Epithelial cell of proximal tubule (primary cell): ENCODE measurements around the gene MYOM3. TPM values are rescaled to one million over a fixed set of nuclear protein-coding genes. Genes with fewer than 3 reads are reported as not detected.
A peak's percentile ranks its signal among the peaks of the same experiment; 100 is the strongest.

ENCODE experiments used
- DNase-seq: peaks from one replicate; pipeline ENCODE4 v3.0.0-alpha.2; 2011; ENCODE audit warnings: low read depth
- H3K4me3 ChIP-seq: 2 replicates; pipeline ENCODE4 v1.5.1; 2011; ENCODE audit warnings: low read depth, mild to moderate bottlenecking, low read length
- total RNA-seq: library from RNA; depleted of rRNA; stranded (reverse); fragments of >200 nt; gene quantifications from 2 replicates; pipeline ENCODE4 v1.2.3, GENCODE V29; 2015
- TF ChIP-seq, protein P1 (sequence below): conservative IDR thresholded peaks from 2 replicates; pipeline ENCODE4 v1.5.1; 2012; ENCODE audit warnings: low read depth, mild to moderate bottlenecking, low read length

The MYOM3 gene
- total RNA-seq, 1 donor from 2014 or later, result 2.2 TPM

DNA sequence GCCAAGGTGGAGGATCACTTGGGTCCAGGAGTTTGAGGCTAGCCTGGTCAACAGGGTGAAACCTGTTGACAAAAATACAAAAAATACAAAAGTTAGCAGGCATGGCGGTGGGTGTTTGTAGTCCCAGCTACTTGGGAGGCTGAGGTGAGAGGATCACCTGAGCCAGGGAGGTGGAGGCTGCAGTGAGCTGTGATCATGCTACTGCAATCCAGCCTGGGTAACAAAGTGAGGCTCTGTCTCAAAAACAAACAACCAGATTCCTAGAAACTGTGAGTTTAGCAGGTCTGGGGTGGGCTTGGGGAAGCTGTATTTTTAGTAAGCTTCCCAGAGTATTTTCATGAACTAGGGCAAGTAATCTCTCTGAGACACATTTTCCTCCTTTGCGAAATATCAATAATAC, 5.2 kb upstream of the MYOM3 start:
- DNase-seq, result no peak
- H3K4me3 ChIP-seq, result no peak overlapping the region
- TF ChIP-seq, protein P1, sequence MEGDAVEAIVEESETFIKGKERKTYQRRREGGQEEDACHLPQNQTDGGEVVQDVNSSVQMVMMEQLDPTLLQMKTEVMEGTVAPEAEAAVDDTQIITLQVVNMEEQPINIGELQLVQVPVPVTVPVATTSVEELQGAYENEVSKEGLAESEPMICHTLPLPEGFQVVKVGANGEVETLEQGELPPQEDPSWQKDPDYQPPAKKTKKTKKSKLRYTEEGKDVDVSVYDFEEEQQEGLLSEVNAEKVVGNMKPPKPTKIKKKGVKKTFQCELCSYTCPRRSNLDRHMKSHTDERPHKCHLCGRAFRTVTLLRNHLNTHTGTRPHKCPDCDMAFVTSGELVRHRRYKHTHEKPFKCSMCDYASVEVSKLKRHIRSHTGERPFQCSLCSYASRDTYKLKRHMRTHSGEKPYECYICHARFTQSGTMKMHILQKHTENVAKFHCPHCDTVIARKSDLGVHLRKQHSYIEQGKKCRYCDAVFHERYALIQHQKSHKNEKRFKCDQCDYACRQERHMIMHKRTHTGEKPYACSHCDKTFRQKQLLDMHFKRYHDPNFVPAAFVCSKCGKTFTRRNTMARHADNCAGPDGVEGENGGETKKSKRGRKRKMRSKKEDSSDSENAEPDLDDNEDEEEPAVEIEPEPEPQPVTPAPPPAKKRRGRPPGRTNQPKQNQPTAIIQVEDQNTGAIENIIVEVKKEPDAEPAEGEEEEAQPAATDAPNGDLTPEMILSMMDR, result no peak

DNA sequence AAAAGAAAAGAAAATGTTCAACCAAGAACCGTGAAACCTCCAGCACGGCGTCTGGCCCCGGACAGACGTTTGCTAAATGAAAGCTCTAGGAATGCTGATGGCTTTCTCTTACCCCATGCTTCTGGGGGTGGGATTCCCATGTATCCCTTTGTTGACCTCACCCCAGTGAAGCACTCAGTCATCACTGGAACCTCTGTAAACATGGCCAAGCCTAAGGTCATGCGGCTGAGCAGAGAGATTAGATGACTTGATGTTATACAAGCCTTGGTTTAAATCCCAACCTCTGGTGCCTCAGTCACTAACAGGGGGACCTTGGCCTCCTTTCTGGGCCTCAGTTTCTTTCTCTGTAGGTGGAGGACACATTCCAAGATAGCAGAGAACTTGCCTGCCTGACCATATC, 2.8 kb upstream of the MYOM3 start:
- DNase-seq, result no peak
- TF ChIP-seq, protein P1, result no peak
- no peak overlapping the region for H3K4me3 ChIP-seq

DNA sequence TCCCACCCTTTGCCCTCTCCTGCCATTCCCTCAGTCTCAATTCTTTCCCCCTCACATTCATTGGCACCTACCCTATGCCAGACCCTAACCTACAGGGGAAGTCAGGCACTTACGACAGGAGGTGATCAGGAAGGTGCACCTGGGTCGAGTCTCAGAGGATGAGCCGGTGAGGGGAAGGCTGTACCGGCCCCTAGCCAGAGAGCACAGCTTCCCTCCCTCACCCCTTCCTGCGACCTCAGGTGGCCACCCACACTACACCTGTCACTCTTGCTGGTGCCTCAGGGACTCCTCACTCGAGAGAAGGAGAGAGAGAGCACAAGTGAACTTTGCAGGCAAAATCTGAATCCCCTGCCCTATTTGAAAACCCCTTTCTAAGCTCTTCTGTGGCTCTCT, 1.7 kb upstream of the MYOM3 start:
- H3K4me3 ChIP-seq, result no peak overlapping the region
- DNase-seq, result no peak
- TF ChIP-seq, protein P1, result no peak

DNA sequence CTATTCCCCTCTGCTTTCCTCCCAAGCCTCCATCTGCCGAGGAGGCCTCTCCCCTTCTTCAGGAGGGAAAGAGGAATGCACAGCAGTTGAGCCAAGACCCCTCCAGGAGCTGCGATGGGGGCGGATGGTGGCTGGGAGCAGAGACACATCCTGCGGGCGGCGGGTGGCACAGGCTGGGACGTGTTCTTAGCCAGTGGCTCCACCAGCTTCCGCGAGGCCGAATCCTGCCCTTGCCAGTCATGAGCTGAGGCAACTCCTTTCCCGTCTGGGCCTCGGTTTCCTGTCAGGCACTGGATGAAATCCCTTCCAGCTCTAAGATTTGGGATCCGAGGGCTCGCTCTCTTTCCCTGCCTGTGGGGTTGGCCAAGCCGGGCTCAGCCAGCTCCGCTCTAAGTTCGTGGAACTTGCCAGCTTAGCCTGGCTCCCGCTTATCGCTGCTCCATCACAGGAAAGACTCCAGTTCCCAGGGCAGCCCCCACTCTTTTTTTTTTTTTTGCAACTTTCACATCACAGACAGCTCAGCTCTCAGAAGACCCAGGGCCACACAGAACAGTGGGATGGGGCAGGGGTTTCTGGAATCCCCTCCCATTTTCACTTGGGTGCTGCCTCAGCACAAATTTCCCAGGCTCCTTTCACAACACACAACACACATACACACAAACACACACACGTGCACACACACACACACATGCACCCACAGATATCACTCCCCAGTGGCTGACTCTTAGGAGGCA, 506 bp downstream of the MYOM3 start:
- TF ChIP-seq, protein P1, result no peak
- peak overlapping the region; percentile 58 for H3K4me3 ChIP-seq
- no peak for DNase-seq

DNA sequence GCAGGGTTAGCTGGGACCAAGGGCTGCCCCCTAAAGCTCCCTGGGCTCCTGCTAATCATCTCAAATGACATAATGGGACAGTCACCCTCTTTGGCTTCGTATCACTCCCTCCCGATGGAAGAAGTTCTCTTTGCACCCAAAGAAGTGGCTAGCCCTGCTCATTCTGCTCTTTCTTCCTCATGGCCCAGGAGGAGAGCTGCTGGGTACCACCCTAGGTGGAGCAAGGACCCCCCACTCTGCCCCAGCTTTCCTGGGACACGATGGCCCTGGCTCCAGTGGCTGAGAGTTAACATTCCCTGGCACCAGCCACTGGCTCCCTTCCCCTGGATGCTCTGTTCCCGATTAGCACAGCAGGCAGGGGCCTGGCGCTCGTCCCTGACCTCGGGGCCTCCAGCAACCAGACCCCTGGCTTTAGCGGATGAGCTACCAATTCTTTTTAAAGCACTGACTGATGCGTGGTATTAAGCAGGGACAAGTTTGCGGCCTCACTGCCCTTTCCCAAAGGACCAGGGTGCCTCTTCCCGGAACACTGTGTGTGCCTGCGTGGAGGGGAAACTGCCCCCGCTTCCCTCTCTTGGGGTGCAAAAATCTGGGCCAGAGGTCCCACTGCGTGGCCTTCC, 1.2 kb downstream of the MYOM3 start:
- H3K4me3 ChIP-seq, result no peak overlapping the region
- DNase-seq, result no peak
- TF ChIP-seq, protein P1, result no peak

DNA sequence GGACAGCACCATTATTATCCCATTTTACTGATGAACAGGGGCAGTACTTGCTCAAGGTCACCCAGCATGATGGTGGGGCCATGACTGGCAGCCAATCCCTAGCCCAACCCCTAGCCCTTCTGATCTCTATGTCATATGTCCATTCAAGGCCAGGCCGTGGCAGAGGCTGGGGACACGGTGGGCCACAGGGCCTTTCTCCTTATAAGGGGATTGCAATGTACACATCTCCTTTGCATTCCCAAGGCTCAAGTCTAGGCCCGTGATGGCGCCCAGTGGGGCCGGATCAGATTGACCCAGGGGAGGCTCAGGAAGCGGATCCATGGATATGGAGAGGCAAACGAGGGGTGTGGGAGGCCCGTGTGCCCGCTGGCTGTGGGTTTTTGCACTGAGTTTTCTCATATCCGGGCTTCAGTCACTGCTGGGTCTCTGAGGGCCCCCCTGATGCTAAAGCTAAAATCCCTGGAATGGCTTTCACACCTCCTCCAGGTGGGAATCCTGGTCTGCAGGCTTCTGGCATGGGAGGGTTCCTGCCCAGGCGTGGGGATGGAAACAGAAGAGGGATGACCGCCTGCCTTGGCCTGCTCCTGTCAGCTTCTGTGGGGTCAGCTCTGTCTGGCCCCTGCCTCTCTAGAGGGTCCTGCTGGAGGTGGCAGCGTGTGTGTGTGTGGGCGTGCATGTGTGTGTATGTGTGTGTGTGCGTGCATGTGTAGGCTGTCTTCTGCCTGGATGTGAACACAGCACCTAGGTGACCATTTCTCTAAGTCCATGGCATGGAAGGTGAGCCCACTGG, 2.1 kb downstream of the MYOM3 start:
- no peak overlapping the region for H3K4me3 ChIP-seq
- TF ChIP-seq, protein P1, result no peak
- no peak for DNase-seq
